Pancreas (tissue), 10 donors: Measurements from ENCODE around the gene LRP5. TPM values are rescaled to one million over a fixed set of nuclear protein-coding genes. Genes with fewer than 3 reads are reported as not detected.

ENCODE experiments used
- ATAC-seq, 4 donors: fragments of 200-7000 bp; cut with Tn5 transposase; one replicate each; pipeline versions ENCODE4 v1.8.0 to v1.9.1; 2020; ENCODE audit warnings: mild to moderate bottlenecking in 4 of 4, moderate library complexity in 4 of 4
- DNase-seq, 6 donors: peaks; one replicate each; pipeline ENCODE4 v3.0.0-alpha.2; 2020
- FAIRE-seq: peaks from 2 replicates; lab custom pipeline; 2012; peaks lifted over from hg19 to GRCh38; lab: Jason Lieb, UNC
- H3K27ac ChIP-seq, 4 donors: fragments of 200-600 bp; sonication (generic); 1 replicate in 3 of 4; 2 replicates in 1 of 4; pipeline versions ENCODE4 v1.5.0 to v1.8.0; 2020
- H3K27me3 ChIP-seq, 4 donors: fragments of 200-600 bp; one replicate each; pipeline ENCODE4 v1.8.0; 2021
- H3K36me3 ChIP-seq, 3 donors: fragments of 200-600 bp; sonication (generic) in 1 of 3; one replicate each; pipeline versions ENCODE4 v1.5.0 to v1.8.0; 2020 to 2021
- H3K4me1 ChIP-seq, 3 donors: fragments of 200-600 bp; one replicate each; pipeline ENCODE4 v1.8.0; 2021
- H3K4me3 ChIP-seq, 4 donors: fragments of 200-600 bp; sonication (generic) in 2 of 4; one replicate each; pipeline versions ENCODE4 v1.5.0 to v1.8.0; 2020 to 2021
- H3K9me3 ChIP-seq, 4 donors: fragments of 200-600 bp; one replicate each; pipeline ENCODE4 v1.8.0; 2021
- WGBS, 2 donors: extraction: QIAGEN DNeasy Blood & Tissue Kit; methylation state at CpG; one replicate each; pipeline ENCODE4 v1.1.7; 2013; 5-methylcytosine and 5-hydroxymethylcytosine counted together
- intact Hi-C, 3 donors: fragments of 100-400 bp; cut with DNase I; formaldehyde crosslinking; loops; one replicate each; pipeline versions ENCODE4 v1.11.1 to v1.14.2; 2022
- polyA plus RNA-seq, 2 donors: library from polyadenylated mRNA; stranded (reverse); fragments of 200-250 nt; gene quantifications; one replicate each; pipeline ENCODE4 v1.2.3, GENCODE V29; 2013
- total RNA-seq, 6 donors: library from RNA; stranded (reverse); fragmentation: NEBNext Ultra II Directional in 4 of 6; extraction: Animal tissue kit (Norgen Biotek cat#: 25700) in 4 of 6; gene quantifications; one replicate each; pipeline versions ENCODE4 v1.2.1 to v1.2.4, GENCODE V29; 2021 to 2023
- TF ChIP-seq, protein P1 (sequence below), 4 donors: fragments of 200-600 bp; sonication (generic) in 3 of 4; IDR thresholded peaks; one replicate each; pipeline versions ENCODE4 v1.5.0 to v1.8.0; 2021; ENCODE audit warnings: antibody characterized with exemption in 4 of 4
- donor health status: healthy with polysubstance abuse.
- donor health status: DM: no; HTN: no; CAD: no; lungs with moderate emphysema.
- donor health status: DM: no; HTN: no; CAD: no.
- donor health status: control.
- donor health status: control.
- donor health status: Bipolar disorder and iron deficiency.
- donor health status: DM: yes; HTN: yes; CAD: no.
- donor health status: DM: no; HTN: no; CAD: no.
- donor health status: DM: no; HTN: no; CAD: no.
- donor health status: DM: yes; HTN: yes; CAD: no.

LRP5 gene
- total and polyA plus RNA-seq, 8 donors = 27.4 to 62.8 (median 32.5) TPM

DNA sequence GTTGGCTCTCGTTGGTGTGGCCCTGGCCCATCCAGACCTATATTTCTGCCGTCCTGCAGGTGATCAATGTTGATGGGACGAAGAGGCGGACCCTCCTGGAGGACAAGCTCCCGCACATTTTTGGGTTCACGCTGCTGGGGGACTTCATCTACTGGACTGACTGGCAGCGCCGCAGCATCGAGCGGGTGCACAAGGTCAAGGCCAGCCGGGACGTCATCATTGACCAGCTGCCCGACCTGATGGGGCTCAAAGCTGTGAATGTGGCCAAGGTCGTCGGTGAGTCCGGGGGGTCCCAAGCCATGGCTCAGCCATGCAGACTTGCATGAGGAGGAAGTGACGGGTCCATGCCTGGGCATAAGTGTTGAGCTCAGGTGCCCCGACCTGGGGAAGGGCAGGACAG lies 91.0 kb downstream of the LRP5 start:
- FAIRE-seq (no peak), ATAC-seq (no peak), DNase-seq (no peak)
- Histone ChIP-seq H3K27ac (no peak overlapping the region), H3K9me3 (no peaks in the 10 kb centered on the region), H3K27me3 (no peaks in the 10 kb centered on the region), H3K4me3 (no peak overlapping the region), H3K4me1 (peaks cover 0 to 3% (median 0%) of the 10 kb centered on the region in 3 donors), H3K36me3 (peaks cover 0 to 36% (median 8%) of the 10 kb centered on the region in 3 donors)
- 88 to 90% methylated on average over 18 of the region's 18 CpGs for WGBS, 2 donors
- intact Hi-C loops = no loop called here
- TF ChIP-seq, protein P1, sequence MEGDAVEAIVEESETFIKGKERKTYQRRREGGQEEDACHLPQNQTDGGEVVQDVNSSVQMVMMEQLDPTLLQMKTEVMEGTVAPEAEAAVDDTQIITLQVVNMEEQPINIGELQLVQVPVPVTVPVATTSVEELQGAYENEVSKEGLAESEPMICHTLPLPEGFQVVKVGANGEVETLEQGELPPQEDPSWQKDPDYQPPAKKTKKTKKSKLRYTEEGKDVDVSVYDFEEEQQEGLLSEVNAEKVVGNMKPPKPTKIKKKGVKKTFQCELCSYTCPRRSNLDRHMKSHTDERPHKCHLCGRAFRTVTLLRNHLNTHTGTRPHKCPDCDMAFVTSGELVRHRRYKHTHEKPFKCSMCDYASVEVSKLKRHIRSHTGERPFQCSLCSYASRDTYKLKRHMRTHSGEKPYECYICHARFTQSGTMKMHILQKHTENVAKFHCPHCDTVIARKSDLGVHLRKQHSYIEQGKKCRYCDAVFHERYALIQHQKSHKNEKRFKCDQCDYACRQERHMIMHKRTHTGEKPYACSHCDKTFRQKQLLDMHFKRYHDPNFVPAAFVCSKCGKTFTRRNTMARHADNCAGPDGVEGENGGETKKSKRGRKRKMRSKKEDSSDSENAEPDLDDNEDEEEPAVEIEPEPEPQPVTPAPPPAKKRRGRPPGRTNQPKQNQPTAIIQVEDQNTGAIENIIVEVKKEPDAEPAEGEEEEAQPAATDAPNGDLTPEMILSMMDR (IDR thresholded peaks at IDR 0.05) = no peak

DNA sequence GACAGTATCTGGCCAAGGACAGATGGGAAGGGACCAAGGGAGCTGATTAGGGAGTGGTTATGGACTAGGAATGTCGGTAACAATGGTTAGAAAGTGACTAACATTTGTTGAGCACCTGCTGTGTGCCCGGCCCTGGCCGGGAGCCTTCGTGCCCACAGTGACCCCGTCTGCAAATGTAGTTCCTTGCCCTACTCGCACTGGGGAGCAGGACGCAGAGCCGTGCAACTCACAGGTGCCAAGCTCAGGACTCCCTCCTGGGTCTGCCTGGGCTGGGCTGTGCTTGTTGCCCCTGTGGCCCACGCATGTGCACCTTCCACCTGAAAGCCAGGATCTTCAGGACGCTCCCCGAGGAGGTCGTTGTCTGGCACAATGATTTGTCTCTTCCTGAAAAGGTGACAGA lies 91.4 kb downstream of the LRP5 start:
- DNase-seq (no peak), ATAC-seq (no peak), FAIRE-seq (no peak)
- WGBS, 2 donors = 95% methylated on average over 12 of the region's 12 CpGs
- no peaks in the 10 kb centered on the region for H3K9me3 ChIP-seq
- no peaks in the 10 kb centered on the region for H3K27me3 ChIP-seq
- H3K27ac ChIP-seq = no peak overlapping the region
- TF ChIP-seq, protein P1 (IDR thresholded peaks at IDR 0.05) = no peak
- H3K36me3 ChIP-seq = peaks cover 0 to 39% (median 8%) of the 10 kb centered on the region in 3 donors
- intact Hi-C loops = no loop called here
- peaks cover 0 to 3% (median 0%) of the 10 kb centered on the region in 3 donors for H3K4me1 ChIP-seq
- no peak overlapping the region for H3K4me3 ChIP-seq

DNA sequence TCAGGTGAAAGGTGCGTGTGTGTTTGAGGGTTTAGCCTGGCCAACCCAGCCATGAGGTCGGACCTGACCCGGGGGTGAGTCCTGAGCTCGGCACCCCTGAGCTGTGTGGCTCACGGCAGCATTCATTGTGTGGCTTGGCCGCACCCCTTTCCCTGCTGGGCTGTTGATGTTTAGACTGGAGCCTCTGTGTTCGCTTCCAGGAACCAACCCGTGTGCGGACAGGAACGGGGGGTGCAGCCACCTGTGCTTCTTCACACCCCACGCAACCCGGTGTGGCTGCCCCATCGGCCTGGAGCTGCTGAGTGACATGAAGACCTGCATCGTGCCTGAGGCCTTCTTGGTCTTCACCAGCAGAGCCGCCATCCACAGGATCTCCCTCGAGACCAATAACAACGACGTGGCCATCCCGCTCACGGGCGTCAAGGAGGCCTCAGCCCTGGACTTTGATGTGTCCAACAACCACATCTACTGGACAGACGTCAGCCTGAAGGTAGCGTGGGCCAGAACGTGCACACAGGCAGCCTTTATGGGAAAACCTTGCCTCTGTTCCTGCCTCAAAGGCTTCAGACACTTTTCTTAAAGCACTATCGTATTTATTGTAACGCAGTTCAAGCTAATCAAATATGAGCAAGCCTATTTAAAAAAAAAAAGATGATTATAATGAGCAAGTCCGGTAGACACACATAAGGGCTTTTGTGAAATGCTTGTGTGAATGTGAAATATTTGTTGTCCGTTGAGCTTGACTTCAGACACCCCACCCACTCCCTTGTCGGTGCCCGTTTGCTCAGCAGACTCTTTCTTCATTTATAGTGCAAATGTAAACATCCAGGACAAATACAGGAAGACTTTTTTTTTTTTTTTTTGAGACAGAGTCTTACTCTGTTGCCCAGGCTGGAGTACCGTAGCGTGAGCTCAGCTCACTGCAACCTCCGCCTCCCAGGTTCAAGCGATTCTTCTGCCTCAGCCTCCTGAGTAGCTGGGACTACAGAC lies 94.2 kb downstream of the LRP5 start:
- FAIRE-seq = no peak
- no peak overlapping the region for H3K27ac ChIP-seq
- intact Hi-C loops = no loop called here
- ATAC-seq = peak in 1 of 4 donors; percentile 36
- DNase-seq = no peak
- H3K4me1 ChIP-seq = no peaks in the 10 kb centered on the region
- peaks cover 0 to 57% (median 14%) of the 10 kb centered on the region in 3 donors for H3K36me3 ChIP-seq
- no peaks in the 10 kb centered on the region for H3K27me3 ChIP-seq
- WGBS, 2 donors = 81 to 84% methylated on average over 34 of the region's 34 CpGs
- no peaks in the 10 kb centered on the region for H3K9me3 ChIP-seq
- TF ChIP-seq, protein P1 (IDR thresholded peaks at IDR 0.05) = no peak
- no peak overlapping the region for H3K4me3 ChIP-seq

DNA sequence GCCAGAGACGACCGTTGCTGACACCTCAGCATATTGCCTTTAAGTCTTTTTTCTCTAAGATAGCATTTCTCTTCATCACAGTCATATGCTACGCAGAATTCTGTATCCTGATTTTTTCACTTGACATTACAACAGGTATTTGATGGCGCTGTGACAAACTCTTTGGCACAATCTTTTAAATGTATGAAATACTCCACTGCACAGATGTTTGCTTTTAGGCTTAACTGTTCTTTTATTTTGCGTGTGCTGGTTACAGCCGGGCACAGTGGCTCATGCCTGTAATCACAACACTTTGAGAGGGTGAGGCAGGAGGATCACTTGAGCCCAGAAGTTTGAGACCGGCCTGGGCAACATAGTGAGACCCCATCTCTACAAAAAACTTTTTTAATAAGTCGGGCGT lies 96.1 kb downstream of the LRP5 start:
- WGBS, 2 donors = 93 to 94% methylated on average over 9 of the region's 9 CpGs
- no peak for DNase-seq
- TF ChIP-seq, protein P1 (IDR thresholded peaks at IDR 0.05) = no peak
- Histone ChIP-seq H3K9me3 (no peaks in the 10 kb centered on the region), H3K4me1 (no peaks in the 10 kb centered on the region), H3K27ac (no peak overlapping the region), H3K27me3 (no peaks in the 10 kb centered on the region), H3K4me3 (no peak overlapping the region), H3K36me3 (peaks cover 0 to 65% (median 25%) of the 10 kb centered on the region in 3 donors)
- no peak for ATAC-seq
- FAIRE-seq = no peak
- intact Hi-C loops = no loop called here
